GM20431 (cell line): ENCODE data around the gene EPB41L1.

Experiments used
- in situ Hi-C: fragments of 300-500 bp; cut with MseI, MboI; formaldehyde crosslinking; loops from one replicate; pipeline ENCODE4 v1.15.0; 2020; ENCODE audit warnings: low sequenced_read_pairs; ENCODE audit not compliant: unreplicated experiment

The EPB41L1 gene

GRCh38 chr20:36249450-36249849, 94.9 kb downstream of the EPB41L1 start:
- in situ Hi-C loops: no loop called here

- in situ Hi-C loops: no loop called here
These were observed 96.9 kb downstream of the EPB41L1 start for GRCh38 chr20:36251426-36251825.

- in situ Hi-C loops: no loop called here
These were observed 98.0 kb downstream of the EPB41L1 start for GRCh38 chr20:36252511-36252910.

GRCh38 chr20:36253036-36253435, 98.5 kb downstream of the EPB41L1 start:
- in situ Hi-C loops: no loop called here

- in situ Hi-C loops: no loop called here
These were observed 99.5 kb downstream of the EPB41L1 start for GRCh38 chr20:36254076-36254475.

GRCh38 chr20:36255445-36255844, 100.9 kb downstream of the EPB41L1 start:
- in situ Hi-C loops: no loop called here

GRCh38 chr20:36259177-36260061, 104.9 kb downstream of the EPB41L1 start:
- in situ Hi-C loops: no loop called here

GRCh38 chr20:36260316-36260715, 105.8 kb downstream of the EPB41L1 start:
- in situ Hi-C loops: no loop called here

GRCh38 chr20:36261389-36262105, 107.0 kb downstream of the EPB41L1 start:
- in situ Hi-C loops: no loop called here

- in situ Hi-C loops: no loop called here
These were observed 107.9 kb downstream of the EPB41L1 start for GRCh38 chr20:36262440-36262839.

- in situ Hi-C loops: no loop called here
These were observed 110.1 kb downstream of the EPB41L1 start for GRCh38 chr20:36264426-36265246.

GRCh38 chr20:36266189-36266588, 111.6 kb downstream of the EPB41L1 start:
- in situ Hi-C loops: no loop called here

GRCh38 chr20:36267605-36268381, 113.3 kb downstream of the EPB41L1 start:
- in situ Hi-C loops: no loop called here

- in situ Hi-C loops: no loop called here
These were observed 114.2 kb downstream of the EPB41L1 start for GRCh38 chr20:36268440-36269342.

GRCh38 chr20:36269507-36269906, 115.0 kb downstream of the EPB41L1 start:
- in situ Hi-C loops: no loop called here

- in situ Hi-C loops: no loop called here
These were observed 116.5 kb downstream of the EPB41L1 start for GRCh38 chr20:36270744-36271638.

GRCh38 chr20:36271639-36272546, 117.4 kb downstream of the EPB41L1 start:
- in situ Hi-C loops: no loop called here
